ENCODE data around the gene GPR141. TPM values are rescaled to one million over a fixed set of nuclear protein-coding genes. Genes with fewer than 3 reads are reported as not detected.

Gene GPR141
- polyA plus RNA-seq, 2 of the 4 experiments (the other 2 are of a cell fraction), result 0.12 to 0.49 TPM

DNA sequence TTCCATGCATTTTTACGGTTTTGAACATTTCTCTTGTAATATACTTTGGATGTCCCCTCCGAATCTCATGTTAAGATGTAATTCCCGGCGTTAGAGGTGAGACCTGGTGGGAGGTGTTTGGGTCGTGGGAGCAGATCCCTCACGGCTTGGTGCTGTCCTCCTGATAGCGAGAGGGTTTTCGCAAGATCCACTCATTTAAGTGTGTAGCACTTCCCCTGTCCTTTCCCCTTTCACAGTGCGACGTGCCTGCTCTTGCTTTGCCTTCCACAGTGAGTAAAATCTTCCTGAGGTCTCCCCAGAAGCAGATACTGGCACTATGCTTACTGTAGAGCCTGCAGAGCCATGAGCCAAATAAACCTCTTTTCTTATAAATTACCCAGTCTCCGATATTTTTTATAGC lies 6.6 kb downstream of the GPR141 start:
- 72% methylated on average over 11 of the region's 11 CpGs for WGBS (ENCODE audit: missing lambda C conversion rate)
- H3K4me3 ChIP-seq, result no peak overlapping the region
- H3K9me3 ChIP-seq, result no peaks in the 10 kb centered on the region
- CTCF ChIA-PET, result no interaction called here
- DNase-seq (ENCODE audit: low read depth in 1 of 2, low spot score in 1 of 2), result no peak
- POLR2A ChIA-PET, result no interaction called here
- no peak overlapping the region for H3K27ac ChIP-seq
- no peak overlapping the region for H3K4me2 ChIP-seq
- ATAC-seq, result no peak
- no peak for TF ChIP-seq SMC3 (IDR thresholded peaks at IDR 0.05)
- no peak for TF ChIP-seq EHMT2 (IDR thresholded peaks at IDR 0.05; ENCODE audit: low read depth)
- no peak for TF ChIP-seq FOSB (CRISPR knock-in tag; IDR thresholded peaks at IDR 0.05)
- no peak for TF ChIP-seq RNF2 (IDR thresholded peaks at IDR 0.05; ENCODE audit: borderline replicate concordance, low read depth)
- no peak for TF ChIP-seq BHLHE40 (IDR thresholded peaks at IDR 0.05; ENCODE audit: low read depth, low read length)
- no peak for TF ChIP-seq CBX2 (IDR thresholded peaks at IDR 0.05; ENCODE audit: borderline replicate concordance, low read depth)
- no peak for TF ChIP-seq JUNB (IDR thresholded peaks at IDR 0.05)
- FAIRE-seq, result no peak
- peaks cover 8% of the 10 kb centered on the region; the same call in 1 of the 3 replicates for H3K4me1 ChIP-seq

DNA sequence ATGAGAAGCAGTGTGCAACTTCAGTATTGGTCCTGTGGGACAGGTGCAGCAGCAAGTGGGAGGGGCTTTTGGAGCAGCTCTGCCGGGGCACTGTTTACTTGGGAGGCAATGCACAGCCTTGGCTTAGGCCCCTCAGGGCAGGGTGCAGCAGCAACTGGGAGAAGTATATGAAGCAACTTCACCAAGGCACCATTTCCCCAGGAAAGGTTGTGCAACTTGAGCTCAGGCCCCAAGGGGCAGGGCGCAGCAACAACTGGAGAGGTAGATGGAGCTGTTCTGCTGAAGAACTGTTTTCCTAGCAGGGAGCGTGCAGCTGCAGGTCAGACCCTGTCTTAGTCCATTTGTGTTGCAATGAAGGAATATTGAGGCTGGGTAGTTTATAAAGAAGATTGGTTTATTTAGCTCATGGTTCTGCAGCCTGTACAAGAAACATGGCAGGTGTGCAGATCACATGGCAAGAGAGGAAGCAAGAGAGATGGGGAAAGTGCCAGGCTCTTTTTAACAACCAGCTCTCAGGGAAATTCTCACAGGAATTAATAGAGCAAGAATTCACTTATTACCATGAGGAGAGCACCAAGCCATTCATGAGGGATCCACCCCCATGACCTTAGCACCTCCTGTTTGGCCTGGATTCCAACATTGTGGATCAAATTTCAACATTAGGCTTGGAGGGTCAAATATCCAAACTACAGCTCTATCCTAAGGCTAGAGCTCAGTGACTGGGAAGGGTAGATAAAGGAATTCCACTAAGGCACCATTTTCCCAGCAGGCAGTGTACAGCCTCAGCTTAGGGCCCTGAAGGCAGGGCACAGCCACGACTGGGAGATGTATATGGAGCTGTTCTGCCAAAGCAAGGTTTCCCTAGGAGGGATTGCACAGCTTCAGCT lies 10.9 kb downstream of the GPR141 start:
- Histone ChIP-seq H3K9me3 (no peaks in the 10 kb centered on the region), H3K4me1 (peaks cover 17% of the 10 kb centered on the region; the same call in 1 of the 3 replicates), H3K4me3 (no peak overlapping the region), H3K4me2 (no peak overlapping the region), H3K27ac (peak overlapping the region in 1 of 2 experiments; percentile 56; a peak in 2 of 6 replicates)
- DNase-seq (ENCODE audit: low read depth in 1 of 2, low spot score in 1 of 2) (peak in 1 of 2 experiments; percentile 32), FAIRE-seq (no peak), ATAC-seq (peak in 1 of 2 experiments; percentile 43; a peak in 1 of 6 replicates)
- 38% methylated on average over 4 of the region's 4 CpGs for WGBS (ENCODE audit: missing lambda C conversion rate)
- ChIA-PET POLR2A (no interaction called here), CTCF (interaction anchor here (1.3 kb wide), 1 partner anchor 10 kb away, joined by 3 read pairs; no protein-coding TSS in a partner anchor)
- TF ChIP-seq CEBPB (IDR thresholded peaks at IDR 0.05), result peak; percentile 26 to 60; a peak in 2 of 4 replicates
- no peak for TF ChIP-seq CBX8 (IDR thresholded peaks at IDR 0.05)
- TF ChIP-seq RAD21 (conservative IDR thresholded peaks at IDR 0.05 in 1 of 2, IDR thresholded peaks at IDR 0.05 in 1 of 2), result 0 out of 5 replicates have a peak, but pooled peaks of 1 of the 2 experiments have one; percentile 16

DNA sequence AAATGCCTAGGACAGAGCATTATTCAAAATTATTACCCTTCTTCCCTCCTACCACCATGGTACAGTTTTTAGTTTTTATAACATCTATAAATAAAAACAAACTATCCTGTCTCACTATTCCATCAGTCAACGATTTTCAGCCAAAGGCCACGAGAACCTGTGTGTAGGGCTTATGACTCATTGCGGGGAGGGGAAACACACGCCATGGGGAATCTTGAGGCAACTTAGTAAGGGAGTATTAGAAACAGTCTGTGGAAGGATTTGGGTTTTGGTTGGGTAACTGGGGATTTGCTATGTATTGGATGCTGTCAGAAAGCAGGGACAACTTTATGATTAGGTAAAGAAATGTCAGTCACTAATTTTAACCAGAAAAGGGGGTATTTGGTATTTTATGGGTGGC lies 14.7 kb downstream of the GPR141 start:
- Histone ChIP-seq H3K27ac (no peak overlapping the region), H3K9me3 (no peaks in the 10 kb centered on the region), H3K4me2 (no peak overlapping the region), H3K4me1 (peaks cover 22% of the 10 kb centered on the region; the same call in 1 of the 3 replicates), H3K4me3 (no peak overlapping the region)
- POLR2A ChIA-PET, result no interaction called here
- ATAC-seq (no peak), FAIRE-seq (no peak), DNase-seq (ENCODE audit: low read depth in 1 of 2, low spot score in 1 of 2) (no peak)
- TF ChIP-seq NPAS2 (CRISPR knock-in tag; IDR thresholded peaks at IDR 0.05; ENCODE audit: borderline replicate concordance) (no peak), CHD4 (IDR thresholded peaks at IDR 0.05; ENCODE audit: borderline replicate concordance) (no peak), EHF (CRISPR knock-in tag; IDR thresholded peaks at IDR 0.05) (no peak), NFE2L2 (conservative IDR thresholded peaks at IDR 0.05; ENCODE audit: low read length) (no peak), CEBPB (IDR thresholded peaks at IDR 0.05) (no peak), JUNB (IDR thresholded peaks at IDR 0.05) (no peak)
- CTCF ChIA-PET, result no interaction called here
- 42% methylated on average over 4 of the region's 4 CpGs for WGBS (ENCODE audit: missing lambda C conversion rate)

DNA sequence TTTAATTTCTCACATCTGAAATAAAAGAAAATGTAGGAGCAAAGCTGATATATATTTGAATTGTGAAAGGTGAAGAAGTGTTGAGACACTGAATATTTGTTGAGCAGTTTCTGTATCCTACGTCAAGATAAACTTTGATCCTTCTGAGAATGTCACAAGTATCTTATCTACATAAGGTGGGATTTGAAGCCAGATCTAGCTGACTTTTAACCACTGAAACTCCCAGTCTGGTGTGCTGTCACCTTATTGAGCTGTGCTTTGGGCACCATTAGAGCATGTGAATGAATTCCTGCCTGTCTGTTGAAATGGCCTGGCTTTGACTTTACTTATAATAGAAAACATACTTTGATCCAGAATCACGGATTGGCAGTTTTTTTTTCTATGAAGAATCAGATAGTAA lies 15.2 kb downstream of the GPR141 start:
- Histone ChIP-seq H3K27ac (no peak overlapping the region), H3K4me2 (no peak overlapping the region), H3K9me3 (no peaks in the 10 kb centered on the region), H3K4me1 (peaks cover 22% of the 10 kb centered on the region; the same call in 1 of the 3 replicates), H3K4me3 (no peak overlapping the region)
- FAIRE-seq, result no peak
- WGBS (ENCODE audit: missing lambda C conversion rate), result 53% methylated on average over 2 of the region's 2 CpGs
- TF ChIP-seq CHD4 (IDR thresholded peaks at IDR 0.05; ENCODE audit: borderline replicate concordance) (no peak), MYC (IDR thresholded peaks at IDR 0.05; ENCODE audit: borderline replicate concordance, low read length) (no peak), TFCP2L1 (CRISPR knock-in tag; IDR thresholded peaks at IDR 0.05) (no peak), CBX8 (IDR thresholded peaks at IDR 0.05) (no peak), EHF (CRISPR knock-in tag; IDR thresholded peaks at IDR 0.05) (no peak), NFE2L2 (conservative IDR thresholded peaks at IDR 0.05; ENCODE audit: low read length) (no peak), RAD21 (conservative IDR thresholded peaks at IDR 0.05 in 1 of 2, IDR thresholded peaks at IDR 0.05 in 1 of 2) (no peak), MAFK (IDR thresholded peaks at IDR 0.05; ENCODE audit: partially characterized antibody) (no peak), CEBPB (IDR thresholded peaks at IDR 0.05) (no peak), KDM5A (IDR thresholded peaks at IDR 0.05) (no peak), RARB (CRISPR knock-in tag; IDR thresholded peaks at IDR 0.05) (no peak), RCOR1 (IDR thresholded peaks at IDR 0.05; ENCODE audit: low read depth, low read length) (no peak)
- TF ChIP-seq, protein P1, sequence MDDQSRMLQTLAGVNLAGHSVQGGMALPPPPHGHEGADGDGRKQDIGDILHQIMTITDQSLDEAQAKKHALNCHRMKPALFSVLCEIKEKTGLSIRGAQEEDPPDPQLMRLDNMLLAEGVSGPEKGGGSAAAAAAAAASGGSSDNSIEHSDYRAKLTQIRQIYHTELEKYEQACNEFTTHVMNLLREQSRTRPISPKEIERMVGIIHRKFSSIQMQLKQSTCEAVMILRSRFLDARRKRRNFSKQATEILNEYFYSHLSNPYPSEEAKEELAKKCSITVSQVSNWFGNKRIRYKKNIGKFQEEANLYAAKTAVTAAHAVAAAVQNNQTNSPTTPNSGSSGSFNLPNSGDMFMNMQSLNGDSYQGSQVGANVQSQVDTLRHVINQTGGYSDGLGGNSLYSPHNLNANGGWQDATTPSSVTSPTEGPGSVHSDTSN (IDR thresholded peaks at IDR 0.05), result no peak
- TF ChIP-seq, protein P2, sequence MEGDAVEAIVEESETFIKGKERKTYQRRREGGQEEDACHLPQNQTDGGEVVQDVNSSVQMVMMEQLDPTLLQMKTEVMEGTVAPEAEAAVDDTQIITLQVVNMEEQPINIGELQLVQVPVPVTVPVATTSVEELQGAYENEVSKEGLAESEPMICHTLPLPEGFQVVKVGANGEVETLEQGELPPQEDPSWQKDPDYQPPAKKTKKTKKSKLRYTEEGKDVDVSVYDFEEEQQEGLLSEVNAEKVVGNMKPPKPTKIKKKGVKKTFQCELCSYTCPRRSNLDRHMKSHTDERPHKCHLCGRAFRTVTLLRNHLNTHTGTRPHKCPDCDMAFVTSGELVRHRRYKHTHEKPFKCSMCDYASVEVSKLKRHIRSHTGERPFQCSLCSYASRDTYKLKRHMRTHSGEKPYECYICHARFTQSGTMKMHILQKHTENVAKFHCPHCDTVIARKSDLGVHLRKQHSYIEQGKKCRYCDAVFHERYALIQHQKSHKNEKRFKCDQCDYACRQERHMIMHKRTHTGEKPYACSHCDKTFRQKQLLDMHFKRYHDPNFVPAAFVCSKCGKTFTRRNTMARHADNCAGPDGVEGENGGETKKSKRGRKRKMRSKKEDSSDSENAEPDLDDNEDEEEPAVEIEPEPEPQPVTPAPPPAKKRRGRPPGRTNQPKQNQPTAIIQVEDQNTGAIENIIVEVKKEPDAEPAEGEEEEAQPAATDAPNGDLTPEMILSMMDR (IDR thresholded peaks at IDR 0.05), result no peak
- TF ChIP-seq, protein P3, sequence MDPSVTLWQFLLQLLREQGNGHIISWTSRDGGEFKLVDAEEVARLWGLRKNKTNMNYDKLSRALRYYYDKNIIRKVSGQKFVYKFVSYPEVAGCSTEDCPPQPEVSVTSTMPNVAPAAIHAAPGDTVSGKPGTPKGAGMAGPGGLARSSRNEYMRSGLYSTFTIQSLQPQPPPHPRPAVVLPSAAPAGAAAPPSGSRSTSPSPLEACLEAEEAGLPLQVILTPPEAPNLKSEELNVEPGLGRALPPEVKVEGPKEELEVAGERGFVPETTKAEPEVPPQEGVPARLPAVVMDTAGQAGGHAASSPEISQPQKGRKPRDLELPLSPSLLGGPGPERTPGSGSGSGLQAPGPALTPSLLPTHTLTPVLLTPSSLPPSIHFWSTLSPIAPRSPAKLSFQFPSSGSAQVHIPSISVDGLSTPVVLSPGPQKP (IDR thresholded peaks at IDR 0.05; ENCODE audit: low read depth, low read length), result no peak
- TF ChIP-seq, protein P4, sequence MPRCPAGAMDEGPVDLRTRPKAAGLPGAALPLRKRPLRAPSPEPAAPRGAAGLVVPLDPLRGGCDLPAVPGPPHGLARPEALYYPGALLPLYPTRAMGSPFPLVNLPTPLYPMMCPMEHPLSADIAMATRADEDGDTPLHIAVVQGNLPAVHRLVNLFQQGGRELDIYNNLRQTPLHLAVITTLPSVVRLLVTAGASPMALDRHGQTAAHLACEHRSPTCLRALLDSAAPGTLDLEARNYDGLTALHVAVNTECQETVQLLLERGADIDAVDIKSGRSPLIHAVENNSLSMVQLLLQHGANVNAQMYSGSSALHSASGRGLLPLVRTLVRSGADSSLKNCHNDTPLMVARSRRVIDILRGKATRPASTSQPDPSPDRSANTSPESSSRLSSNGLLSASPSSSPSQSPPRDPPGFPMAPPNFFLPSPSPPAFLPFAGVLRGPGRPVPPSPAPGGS (IDR thresholded peaks at IDR 0.05), result no peak
- ChIA-PET CTCF (no interaction called here), POLR2A (no interaction called here)
- DNase-seq (ENCODE audit: low read depth in 1 of 2, low spot score in 1 of 2), result no peak
- no peak for ATAC-seq
